ENCODE data around the gene ERG.

Gene ERG

DNA sequence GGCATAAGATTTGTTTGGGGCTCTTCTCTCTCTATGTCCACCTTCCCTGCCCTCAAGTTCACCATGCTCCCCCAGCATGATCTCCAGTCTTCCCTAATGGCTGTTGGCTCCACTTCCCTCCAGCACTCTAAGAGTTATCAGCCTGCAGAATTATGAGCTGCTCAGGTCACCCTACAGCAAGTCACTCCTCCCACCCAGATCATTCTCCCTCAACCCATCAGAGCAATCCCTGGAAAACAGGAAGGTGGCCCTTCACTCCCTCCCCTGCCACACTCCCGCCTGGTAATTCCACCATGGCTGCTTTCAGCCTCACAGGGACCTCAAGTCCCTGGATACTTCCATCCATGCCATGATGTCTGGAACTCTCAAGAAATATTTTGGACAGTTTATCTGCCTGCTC is 137.0 kb downstream of the ERG start:
- DNase-seq (ENCODE audit: low read depth, low spot score): no peak

DNA sequence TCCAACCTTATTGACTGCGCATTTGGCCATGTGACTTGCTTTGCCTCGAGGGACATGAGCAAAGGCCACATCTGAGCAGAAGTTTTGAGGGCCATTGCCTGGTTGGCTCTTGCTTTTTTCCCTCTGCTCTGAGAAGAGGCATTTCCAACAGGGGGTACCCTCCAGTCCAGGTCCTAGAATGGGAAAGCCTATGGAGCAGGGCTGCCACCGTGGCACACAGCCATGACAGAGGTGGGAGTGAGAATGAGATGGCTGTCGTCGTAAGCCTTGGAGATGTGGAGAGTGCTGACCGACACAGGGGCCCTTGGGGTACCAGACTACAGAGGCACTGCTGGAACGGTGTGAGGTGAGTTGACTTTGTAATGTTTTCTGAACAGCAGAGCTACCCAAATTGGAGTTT is 138.4 kb downstream of the ERG start:
- no peak for DNase-seq (ENCODE audit: low read depth, low spot score)

DNA sequence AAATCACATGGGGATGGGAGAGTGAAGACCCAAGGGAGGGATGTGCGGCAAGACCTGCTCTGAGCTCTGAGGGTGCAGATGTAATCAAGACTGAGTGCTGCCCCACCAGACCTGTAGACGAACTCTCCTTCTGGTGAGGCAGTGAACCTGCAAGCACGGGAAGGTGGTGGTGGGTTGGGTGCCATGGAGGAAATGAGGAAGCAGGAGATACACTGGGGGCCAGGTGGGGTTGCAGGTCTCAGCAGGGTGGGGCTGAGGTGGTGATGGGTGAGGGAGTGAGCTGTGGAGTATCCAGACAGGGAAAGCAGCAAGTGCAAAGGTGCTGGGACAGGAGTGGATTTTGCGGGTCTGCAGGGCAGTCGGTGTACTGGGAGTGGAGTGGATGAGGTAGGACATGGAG is 139.2 kb downstream of the ERG start:
- no peak for DNase-seq (ENCODE audit: low read depth, low spot score)

DNA sequence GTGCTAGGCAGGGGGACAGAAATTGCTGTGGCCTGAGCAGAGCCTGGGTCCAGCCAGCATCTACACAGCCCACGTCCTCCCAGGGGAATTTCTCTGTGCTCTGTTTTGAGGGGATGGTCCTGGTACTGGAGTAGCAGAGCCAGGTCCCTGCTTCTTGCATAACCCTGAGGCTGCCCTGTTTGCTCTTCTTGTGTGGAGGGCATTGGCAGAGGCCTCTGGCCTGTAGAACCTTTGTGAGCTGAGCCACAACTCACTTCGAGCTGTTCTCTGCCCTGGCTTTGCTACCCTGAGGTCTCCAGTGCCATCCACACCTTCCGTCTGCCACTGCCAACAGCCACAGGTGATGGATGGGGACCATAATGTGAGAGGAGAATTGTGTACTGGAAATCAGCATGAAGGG is 139.6 kb downstream of the ERG start:
- DNase-seq (ENCODE audit: low read depth, low spot score): no peak

DNA sequence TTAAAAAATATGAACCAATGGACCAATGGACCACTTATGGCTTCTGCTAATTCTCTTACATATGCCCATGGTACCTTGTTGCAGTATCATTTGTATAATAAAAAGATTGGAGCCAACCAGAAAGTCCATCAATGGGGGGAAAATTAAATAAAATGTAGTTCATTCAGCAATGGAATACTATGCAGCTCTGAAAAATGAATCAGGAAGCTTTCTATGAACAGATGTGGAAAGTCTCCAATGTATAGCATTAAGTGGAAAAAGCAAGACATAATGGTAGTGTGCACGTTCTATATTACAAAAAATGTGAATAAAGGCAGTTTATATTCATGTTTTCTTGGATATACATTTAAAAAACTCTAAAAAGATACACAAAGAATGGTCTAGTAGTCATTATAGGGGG is 140.2 kb downstream of the ERG start:
- no peak for DNase-seq (ENCODE audit: low read depth, low spot score)

DNA sequence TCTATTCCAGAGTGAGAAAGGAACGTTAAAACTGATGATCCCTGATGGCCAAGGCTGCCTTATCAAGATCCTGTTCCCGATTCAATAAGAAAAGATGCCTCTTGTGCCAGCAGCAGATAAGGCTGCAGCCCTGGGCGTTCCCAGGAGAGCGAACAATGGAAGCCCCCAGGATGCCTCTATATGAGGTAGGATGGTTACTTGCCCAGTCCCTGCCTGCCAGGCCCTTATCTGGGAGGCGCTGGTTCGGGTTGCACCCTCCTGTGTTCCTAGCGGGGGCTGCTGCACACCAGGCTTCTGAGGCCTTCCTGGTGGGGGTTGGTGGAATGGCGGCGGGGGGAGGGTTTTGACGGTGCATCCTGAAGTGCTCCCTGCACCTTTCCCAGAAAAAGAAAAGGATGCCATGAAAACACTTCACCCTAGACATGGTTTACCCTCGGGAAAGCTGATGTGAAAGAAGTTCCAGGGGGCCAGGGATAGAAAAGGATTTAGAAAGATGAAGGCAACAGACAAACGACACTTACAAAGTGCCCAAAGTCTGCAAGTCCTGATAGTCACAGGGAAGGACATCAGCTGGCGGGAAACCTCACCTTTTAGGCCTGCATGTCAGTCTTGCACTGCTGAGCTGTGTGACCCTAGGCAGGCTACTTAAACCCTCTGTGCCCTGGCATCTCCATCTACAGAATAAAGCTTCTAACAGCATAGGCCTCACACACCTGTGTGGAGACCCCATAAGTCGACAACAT is 141.2 kb downstream of the ERG start:
- no peak for DNase-seq (ENCODE audit: low read depth, low spot score)

DNA sequence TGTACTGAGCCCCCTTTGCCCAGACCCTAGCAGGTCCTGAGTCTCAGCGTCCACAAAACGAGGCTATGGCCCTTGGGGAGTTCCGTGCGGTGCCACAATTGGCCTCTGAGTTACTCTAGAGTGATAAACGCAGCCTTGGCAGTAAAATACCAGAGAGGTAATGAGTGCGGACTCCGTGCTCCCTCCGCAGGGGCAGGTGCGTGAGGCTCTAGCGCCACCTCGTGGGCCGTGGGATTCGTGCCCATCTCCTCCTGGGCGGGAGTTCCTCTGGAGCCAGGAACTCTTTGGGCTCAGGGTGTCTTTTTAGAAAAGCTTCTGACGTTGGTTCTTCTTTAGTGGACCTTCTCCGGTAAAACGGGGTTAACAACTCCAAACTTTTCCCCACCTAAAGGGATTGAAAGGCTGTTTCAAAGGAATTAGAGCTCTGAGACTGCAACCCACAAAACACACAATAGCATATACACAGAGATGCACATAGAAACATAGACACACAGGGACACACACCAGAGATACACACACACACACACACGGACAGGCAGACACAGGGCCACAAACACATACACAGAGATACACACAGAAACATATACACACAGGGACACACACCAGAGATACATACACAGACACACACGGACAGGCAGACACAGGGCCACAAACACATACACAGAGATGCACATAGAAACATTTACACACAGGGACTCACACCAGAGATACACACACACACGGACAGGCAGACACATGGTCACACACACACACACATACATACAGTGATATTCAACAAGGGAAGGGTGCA is 142.1 kb downstream of the ERG start:
- DNase-seq (ENCODE audit: low read depth, low spot score): peak; percentile 21

DNA sequence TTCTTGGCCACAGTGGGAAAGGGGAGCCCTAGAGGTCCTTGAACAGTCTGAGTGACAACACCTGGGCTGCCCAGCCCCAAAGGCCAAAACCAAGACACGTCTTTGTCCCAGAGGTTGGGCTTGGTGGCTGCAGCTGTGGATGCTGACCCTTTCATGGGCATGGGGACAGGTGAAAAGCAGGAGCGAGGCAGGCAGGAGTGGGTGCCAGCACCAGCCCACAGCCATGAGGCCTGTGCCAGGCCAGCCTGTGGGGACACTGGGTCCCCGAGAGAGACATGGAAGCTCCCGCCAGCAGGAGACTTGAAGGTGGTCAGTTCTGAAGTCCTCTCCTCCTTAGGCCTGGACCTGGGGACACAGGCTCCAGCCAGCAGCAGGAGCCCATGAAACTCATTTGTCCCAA is 142.9 kb downstream of the ERG start:
- no peak for DNase-seq (ENCODE audit: low read depth, low spot score)

DNA sequence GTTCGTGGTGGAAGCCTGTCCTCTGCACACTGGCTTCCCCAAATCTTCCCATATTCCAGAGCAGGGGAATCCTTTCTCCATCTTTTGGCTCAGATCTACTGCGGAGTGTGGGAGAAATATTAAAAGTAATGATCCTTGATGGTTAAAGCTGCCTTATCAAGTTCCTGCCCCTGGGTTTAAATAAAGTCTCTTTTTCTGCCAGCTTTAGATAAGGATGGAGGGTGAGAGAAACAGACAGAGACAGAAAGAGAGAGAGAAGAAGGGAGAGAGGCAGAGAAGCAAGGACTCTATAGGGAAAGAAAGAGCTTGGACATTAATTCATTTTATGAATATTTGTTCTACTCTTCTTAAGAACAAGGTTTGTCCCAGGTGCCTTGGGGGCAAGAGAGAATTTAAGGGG is 143.5 kb downstream of the ERG start:
- no peak for DNase-seq (ENCODE audit: low read depth, low spot score)

DNA sequence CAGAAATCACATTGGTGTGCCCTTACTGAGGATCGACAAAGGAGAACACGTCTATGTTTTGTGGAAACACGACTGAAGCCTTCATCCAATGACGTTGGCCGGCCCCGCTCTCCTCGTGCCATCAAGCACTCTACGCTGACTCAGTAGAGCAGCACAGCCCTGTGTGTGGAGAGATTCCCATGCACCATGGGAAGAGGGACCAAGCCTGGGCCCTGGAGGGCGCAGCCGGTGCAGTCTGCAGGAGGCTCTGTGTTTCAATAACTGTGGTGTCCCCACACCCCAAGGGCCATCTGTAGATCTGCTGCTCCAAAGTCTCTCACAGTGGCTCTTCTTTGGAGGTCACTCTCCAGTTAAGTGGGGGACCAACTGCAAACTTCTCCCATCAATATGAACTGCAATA is 144.0 kb downstream of the ERG start:
- DNase-seq (ENCODE audit: low read depth, low spot score): no peak

DNA sequence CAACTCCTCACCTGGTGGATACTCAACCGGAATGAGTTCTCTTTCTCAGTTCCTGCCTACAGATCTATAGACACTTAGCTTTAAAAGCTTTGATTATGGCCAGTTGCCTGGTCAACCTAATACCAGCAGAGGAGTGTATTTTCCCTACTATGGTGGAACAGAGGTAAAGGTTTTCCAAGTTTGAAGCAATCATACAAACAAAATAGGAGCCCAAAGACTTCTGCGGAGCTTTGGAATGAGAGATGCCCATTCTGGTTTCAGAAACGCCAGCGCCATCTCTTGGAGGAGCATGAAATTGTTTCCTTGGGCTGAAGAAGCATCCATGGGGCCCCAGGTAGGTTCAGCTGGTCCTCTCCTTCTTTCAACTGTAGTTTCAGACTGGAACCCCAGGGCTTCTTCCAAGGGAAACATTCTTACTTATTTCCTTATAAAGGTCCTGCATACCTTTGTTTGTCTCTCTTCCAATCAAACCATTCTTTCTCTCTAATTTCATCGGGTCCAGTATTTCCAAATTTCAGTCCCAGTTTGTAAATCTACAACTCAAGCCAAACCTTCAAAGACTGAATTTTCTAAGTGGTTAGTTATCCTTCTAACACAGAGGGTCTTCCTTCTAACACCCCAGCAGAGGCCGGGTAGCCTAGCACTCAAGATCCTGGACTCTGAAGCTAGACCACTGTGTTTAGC is 145.6 kb downstream of the ERG start:
- no peak for DNase-seq (ENCODE audit: low read depth, low spot score)

DNA sequence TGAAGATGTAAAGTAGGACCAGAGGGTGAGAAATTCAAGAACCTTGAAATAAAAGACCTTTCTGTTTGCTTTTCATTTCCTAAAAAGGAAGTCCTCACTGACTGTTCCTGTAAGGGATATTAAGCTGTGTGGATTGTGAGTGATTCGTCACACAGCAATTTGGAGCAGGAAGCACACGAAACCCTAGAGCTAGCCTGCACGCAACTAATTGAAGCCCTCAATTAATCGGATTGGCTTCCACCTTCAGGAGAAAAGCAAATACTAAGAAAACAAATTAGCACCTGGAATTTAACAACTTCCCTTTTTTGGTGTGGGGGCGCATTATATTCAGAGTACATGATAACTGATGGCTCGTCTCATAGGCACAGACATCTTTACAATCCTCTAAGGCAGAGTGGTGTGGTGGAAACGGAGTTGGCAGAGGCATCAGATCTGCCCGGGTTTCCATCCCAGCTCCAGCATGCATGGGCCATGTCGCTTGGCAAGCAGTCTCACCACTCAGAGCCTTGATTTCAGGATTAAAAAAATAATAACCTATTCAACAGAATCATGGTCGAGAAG is 146.2 kb downstream of the ERG start:
- DNase-seq (ENCODE audit: low read depth, low spot score): no peak

DNA sequence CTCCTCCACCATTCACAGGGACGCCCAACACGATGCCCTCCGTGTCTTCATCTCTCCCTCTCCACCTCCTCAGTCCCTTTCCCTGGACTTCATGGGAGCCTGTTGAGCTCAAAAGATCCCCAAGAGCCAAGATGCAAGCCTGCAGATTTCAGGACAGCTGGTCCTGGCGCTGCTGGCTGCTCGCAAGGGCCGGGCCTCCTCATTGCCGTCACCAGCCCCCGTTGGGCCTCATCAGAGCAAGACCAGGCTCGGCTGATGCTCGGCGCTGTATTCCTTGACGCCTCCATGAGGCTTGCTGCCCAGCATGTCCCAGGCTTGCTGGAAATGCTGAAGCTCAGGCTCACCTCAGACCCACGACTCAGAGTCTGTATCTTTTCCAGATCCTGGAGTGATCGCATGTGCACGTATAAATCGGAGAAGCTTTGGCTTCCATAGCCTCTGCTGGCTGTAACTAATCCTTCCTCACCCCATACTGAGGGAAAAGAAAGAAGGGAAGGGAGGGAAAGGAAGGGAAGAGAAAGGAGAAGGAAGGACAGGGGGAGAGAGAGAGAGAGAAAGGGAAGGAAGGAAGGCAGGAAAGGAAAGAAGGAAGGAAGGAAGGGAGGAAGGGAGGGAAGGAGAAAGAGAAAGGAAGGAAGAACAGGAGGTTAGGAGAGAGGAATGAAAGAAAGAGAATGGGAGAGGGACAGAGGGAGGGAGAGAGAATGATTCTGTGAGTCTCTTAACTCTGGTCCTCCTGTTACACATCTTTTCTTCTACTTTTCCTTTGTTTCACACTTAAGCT is 146.9 kb downstream of the ERG start:
- DNase-seq (ENCODE audit: low read depth, low spot score): no peak

DNA sequence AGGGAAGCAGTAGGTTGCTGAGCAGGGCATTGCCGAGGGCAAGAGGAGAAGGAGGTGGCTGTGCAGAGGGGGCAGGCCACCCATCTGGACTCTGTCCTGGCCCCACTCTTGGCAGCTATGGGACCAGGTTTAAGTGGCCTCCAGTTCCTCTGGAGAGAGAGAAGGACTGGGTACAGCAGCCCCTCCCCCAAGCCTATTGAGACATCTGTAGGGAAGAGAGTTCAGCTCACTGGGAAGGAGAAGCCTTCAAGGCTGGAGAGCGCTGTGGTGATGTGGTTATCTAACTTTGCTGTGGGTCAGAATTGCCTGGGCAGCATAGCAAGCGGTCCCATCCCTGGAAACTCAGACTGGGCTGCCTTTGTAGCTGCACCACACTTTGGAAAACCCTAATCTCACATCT is 147.6 kb downstream of the ERG start:
- no peak for DNase-seq (ENCODE audit: low read depth, low spot score)

DNA sequence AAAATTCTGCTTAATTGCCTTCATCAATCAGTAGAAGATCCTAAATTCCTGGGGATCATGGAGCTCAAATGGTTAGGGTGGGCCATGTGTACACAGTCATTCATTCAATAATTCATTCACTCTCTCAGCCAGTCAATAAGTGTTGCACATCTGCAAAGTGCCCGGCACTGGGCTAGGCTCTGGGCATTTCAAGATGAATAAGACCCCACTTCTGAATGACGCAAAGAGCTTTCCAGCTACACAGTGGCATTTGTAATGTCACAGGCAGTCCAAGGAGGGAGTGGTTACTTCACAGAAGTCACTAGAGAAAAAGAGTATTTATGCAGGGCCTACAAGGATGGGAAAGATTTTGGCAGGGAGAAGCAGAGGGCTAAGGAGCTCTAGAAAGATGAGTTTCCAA is 148.3 kb downstream of the ERG start:
- DNase-seq (ENCODE audit: low read depth, low spot score): no peak

DNA sequence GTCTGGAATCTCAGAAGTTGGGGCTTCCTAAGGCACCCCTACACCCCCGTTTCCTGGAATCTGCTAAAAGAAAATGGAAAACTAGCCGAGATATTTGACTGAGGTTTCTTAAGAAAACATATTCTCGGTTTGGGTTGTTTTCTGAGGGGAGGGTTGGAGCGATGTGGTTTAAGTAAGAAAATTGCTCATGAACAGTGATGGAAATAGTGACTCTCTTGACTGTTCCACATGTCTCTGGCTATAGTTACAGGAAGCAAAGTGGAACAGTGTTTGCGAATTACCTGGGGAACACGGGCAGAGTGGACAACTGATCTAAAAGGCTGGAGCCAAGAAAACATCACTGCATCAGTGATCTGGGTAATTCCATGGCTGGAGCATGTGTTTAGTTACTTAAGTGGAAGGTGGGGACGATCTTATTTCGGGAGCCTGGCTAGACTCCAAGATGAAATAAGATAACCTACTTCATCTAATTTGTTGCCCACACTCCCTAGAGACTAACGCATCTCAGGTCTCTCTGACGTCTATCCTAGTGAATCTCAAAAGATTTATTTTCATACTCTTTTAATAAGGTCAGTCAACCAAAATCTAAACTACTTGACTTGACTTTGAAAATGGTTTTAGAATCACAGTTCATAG is 149.0 kb downstream of the ERG start:
- DNase-seq (ENCODE audit: low read depth, low spot score): peak; percentile 46

DNA sequence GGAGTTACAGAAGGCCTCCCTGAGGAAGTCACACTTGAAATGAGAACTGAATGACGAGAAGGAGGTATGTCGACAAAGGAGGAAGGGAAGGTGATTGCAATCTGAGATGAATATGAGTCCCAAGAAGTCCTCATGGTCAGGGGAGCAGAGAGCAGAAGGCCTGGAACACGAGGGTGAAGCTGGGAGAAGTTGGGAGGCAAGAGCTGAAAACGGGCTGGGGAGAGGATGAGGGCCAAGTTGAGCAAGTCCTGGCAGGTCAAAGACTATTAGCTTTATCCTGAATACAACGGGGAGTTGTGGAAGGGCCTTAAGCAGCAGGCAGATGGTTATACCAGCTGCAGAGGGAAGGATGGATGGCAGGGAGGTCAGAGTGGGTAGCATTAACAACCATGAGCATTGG is 152.0 kb downstream of the ERG start:
- no peak for DNase-seq (ENCODE audit: low read depth, low spot score)

DNA sequence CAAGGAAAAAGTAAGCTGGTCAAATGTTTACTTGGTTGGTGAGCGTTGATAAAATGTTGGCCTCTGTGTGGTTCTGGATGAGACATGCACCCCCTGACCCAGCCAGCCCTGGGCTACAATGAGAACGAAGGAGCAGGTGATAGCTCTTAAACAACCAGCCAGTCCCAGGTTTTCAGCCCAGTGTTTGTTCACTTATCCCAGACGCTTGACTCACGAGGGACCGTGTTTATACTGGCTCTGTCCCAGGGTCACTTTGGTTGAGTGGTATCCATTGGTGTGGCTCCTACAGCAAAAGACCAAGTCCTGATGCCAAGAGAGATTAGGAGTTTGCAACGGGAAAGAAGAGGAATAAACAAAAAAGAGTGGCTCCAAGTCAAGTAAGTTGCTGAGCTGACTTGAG is 154.6 kb downstream of the ERG start:
- no peak for DNase-seq (ENCODE audit: low read depth, low spot score)

DNA sequence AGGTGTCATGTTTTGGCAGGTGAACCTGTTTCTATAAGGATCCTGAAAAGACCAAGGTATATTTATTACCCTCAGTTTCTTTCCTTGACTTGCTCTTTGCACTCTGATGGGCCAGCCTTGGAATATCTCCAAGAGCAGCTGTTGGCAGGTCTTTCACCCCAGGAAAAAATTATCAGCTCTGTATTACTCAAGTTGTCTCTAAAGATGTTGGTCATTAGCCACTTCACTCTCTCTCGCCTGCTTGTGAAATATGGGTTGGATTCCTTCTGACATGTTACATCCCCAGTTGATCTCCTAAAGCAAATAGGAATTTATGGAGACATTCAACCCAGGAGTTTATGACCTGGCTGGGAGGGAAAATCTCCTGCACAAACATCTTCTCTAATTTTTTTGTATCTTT is 155.5 kb downstream of the ERG start:
- DNase-seq (ENCODE audit: low read depth, low spot score): no peak

DNA sequence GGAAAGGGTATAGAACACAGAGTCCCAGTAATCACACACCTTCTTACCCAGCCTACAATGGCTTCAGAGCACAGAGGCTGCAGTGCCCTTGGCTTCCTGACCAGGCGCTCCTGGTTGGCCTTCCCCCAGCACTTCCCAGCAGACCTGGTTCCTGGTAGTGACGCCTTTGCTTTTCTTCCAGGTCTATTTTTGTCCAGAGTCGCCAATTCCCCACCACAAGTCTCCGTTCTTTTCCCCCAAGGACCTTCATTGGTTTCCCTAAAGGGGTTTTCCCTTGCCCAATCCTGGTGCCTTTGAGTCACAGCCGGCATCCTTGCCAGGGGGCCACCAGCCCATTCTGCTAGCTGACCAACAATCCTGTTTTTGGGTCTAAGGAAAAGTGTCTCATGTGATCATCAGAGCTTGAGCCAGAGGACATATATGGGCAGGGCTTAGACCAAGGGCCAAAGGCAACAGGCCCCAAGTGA is 156.7 kb downstream of the ERG start:
- DNase-seq (ENCODE audit: low read depth, low spot score): no peak

DNA sequence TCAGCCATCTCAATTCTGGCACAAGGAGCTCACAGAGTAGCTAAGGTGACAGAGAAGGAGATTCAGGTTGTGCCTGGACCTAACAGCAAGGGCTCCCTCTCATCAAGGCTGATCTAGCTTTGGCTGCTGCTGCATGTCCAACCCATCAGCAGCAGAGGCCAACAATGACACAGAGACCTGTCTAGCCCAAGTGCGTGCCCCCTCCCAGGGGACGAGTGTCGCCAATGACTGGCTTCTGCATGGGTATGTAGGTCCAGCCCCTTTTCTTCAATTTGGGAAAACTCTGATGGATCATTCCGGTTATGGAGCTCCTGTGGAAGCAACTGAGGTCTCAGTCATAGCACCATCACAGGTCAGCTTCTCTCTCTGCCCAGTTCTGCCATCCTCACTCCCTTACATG is 158.1 kb downstream of the ERG start:
- no peak for DNase-seq (ENCODE audit: low read depth, low spot score)

Data from brain pericyte (primary cell).